Activated CD8-positive, alpha-beta memory T cell treated with anti-CD3 and anti-CD28 coated beads for 24 hours (primary cell): ENCODE results near the gene SEPTIN5.
"Not testable (repeated sequence)": the region's sequence is repeated elsewhere in the genome, so short reads cannot be mapped to it uniquely, and the experiment has no call there.

ENCODE experiments used
- DNase-seq: peaks from one replicate; pipeline ENCODE4 v3.0.0-alpha.2; 2020

The SEPTIN5 gene

GRCh38 chr22:19721330-19722177 lies 7.3 kb downstream of the SEPTIN5 start:
- DNase-seq, result no peak

- no peak for DNase-seq
Measured at GRCh38 chr22:19722178-19722981, 8.1 kb downstream of the SEPTIN5 start.

GRCh38 chr22:19722982-19723231 lies 8.6 kb downstream of the SEPTIN5 start:
- no peak for DNase-seq

- peak; percentile 75 for DNase-seq
Measured at GRCh38 chr22:19723232-19723982, 9.1 kb downstream of the SEPTIN5 start, which contains the start of gene GP1BB. Gene GP1BB (plus strand): TSS chr22:19723539. CDS start chr22:19723570, 31 bp downstream.

GRCh38 chr22:19723983-19724827 lies 9.9 kb downstream of the SEPTIN5 start:
- no peak for DNase-seq

GRCh38 chr22:19724927-19725661 lies 10.8 kb downstream of the SEPTIN5 start:
- no peak for DNase-seq

- not testable (repeated sequence) for DNase-seq
Measured at GRCh38 chr22:19726064-19726788, 11.9 kb downstream of the SEPTIN5 start.

- no peak for DNase-seq
Measured at GRCh38 chr22:19727310-19728150, 13.2 kb downstream of the SEPTIN5 start.

- DNase-seq, result no peak
Measured at GRCh38 chr22:19728271-19728670, 14.0 kb downstream of the SEPTIN5 start.

GRCh38 chr22:19728836-19729235 lies 14.5 kb downstream of the SEPTIN5 start:
- DNase-seq, result no peak

GRCh38 chr22:19729507-19729906 lies 15.2 kb downstream of the SEPTIN5 start:
- no peak for DNase-seq

- DNase-seq, result no peak
Measured at GRCh38 chr22:19730198-19730597, 15.9 kb downstream of the SEPTIN5 start.

- DNase-seq, result peak; percentile 98
Measured at GRCh38 chr22:19730655-19731360, 16.5 kb downstream of the SEPTIN5 start.

GRCh38 chr22:19731361-19732135 lies 17.2 kb downstream of the SEPTIN5 start:
- DNase-seq, result no peak

GRCh38 chr22:19732403-19733113 lies 18.3 kb downstream of the SEPTIN5 start:
- DNase-seq, result no peak

- no peak for DNase-seq
Measured at GRCh38 chr22:19733755-19734154, 19.5 kb downstream of the SEPTIN5 start.

- DNase-seq, result no peak
Measured at GRCh38 chr22:19734163-19734562, 19.9 kb downstream of the SEPTIN5 start.

GRCh38 chr22:19734837-19735382 lies 20.6 kb downstream of the SEPTIN5 start:
- no peak for DNase-seq
